NCI-H2171 (cell line): ENCODE data around the gene GSTM2.

Experiments used
- DNase-seq: peaks from one replicate; lab custom pipeline; 2025; lab: John Stamatoyannopoulos, UW

Gene GSTM2

DNA sequence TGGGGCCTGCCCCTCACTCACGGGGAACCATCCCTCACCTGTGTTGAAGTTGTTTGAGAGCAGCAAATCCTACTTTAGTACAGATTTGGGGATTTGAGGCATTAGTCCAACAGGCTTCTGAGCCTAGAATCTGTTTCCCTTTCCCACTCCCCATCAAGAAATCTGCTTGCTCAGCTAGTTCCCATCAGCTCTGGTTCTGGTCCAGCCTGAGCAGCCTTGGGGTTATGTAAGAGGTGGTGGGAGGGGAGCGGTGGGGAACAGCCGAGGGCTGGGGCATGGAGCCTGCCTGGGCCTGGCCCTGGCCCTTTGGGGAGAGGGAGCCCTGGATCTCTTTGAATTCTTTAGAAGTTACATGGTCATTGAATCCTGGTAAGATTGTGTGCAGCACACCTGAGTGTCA lies 48.3 kb downstream of the GSTM2 start:
- no peak for DNase-seq

DNA sequence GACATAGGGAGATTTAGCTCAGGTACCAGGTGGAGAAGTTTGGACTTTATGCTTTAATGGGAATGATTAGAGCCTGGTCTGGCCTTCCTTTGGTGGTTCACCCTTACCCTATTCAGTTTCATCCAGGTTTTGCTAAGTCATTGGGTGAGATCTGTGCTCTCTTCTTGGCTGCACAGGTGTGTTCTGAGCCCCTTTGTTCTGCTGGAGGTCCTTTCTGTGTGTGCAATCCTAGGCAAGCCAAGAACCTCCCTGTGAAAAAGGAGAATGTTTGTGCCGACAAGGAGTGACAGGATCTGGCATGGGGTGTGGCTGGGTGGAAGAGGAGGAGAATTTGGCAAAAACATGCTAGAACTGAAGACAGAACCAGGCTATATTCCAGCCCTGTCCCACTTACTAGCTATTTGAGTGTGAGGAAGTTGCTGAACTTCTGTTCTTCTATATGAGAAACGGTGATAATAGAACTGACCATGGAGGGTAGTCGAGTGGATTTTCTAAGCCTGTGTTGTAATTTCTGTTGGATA lies 48.8 kb downstream of the GSTM2 start:
- no peak for DNase-seq

DNA sequence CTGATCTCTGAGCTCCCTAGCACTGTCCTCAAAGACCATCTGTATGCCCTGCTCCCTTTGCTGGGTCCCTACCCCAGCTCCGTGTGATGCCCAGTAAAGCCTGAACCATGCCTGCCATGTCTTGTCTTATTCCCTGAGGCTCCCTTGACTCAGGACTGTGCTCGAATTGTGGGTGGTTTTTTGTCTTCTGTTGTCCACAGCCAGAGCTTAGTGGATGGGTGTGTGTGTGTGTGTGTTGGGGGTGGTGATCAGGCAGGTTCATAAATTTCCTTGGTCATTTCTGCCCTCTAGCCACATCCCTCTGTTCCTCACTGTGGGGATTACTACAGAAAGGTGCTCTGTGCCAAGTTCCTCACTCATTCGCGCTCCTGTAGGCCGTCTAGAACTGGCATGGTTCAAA lies 49.9 kb downstream of the GSTM2 start:
- no peak for DNase-seq

DNA sequence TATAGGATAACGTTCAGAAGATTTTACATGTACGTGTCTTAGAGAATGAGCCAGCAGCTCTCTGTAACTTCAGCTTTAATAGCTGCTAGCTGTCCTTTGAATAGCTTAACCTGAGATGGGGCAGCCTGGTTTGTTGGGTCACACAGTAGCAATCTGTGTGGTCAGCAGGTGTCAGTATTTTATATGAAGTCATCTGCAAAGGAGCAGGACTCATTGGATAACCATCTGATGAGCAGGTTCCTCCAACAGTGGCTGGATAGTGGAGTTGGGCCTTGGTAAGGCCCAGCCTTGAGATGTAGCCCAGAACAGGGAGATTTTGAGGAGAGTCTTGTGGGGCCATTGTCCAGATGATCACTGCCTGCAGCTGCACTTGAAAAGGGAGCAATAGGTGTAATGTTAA lies 50.6 kb downstream of the GSTM2 start:
- no peak for DNase-seq

DNA sequence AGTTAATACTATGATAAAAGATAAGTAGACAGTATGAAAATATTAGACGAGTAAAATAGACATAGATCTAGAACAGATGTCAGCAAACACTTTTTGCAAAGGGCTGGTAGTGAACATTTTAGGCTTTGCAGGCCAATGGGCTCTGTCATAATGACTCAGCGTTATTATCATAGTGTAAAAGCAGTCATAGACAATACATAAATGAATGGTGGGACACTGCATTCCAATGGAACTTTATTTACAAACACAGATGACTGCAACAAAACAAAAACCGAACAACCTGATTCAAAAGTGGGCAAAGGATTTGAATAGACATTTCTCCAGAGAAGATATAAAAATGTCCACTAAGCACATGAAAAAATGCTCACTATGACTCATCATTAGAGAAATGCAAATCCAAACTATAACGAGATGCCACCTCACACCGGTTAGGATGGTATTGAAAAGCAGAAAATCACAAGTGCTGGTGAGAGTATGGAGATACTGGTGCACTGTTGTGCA lies 51.5 kb downstream of the GSTM2 start:
- no peak for DNase-seq

DNA sequence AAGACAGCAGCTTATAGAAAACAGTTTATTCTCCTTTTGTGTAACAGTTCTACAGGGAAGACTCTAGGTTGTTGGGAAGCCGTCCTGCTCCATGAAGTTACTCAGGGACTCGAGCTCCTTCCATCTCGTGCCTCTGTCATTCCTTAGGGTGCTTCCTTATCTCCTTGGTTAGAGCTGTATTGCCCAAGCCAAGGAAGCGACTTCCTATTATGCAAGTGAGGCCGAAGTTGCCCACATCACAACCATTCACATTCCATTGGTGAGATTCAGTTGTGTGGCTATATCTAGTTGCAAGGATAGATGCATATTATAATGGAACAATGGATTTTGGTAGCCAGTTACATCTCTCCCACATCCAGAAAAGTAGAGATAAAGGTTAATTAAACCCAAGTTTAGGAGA lies 53.2 kb downstream of the GSTM2 start:
- DNase-seq: no peak

DNA sequence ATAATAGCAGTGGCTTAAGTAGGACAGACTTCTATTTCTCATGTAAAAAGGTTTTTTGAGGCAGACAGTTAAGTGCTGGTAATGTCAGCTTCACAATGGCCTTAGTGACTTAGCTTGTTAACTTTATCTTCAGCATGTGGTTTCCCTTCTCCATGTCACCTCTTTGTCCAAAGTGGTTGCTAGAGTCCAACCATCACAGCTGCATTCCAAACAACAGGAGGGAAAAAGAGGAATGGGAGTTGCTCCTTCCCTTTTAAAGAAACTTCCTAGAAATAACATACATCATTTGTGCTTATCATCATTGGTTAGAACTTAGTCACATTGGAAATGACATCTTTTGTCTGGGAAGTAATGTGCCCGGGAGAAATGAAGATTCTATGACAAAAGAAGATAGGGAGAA lies 54.1 kb downstream of the GSTM2 start:
- no peak for DNase-seq

DNA sequence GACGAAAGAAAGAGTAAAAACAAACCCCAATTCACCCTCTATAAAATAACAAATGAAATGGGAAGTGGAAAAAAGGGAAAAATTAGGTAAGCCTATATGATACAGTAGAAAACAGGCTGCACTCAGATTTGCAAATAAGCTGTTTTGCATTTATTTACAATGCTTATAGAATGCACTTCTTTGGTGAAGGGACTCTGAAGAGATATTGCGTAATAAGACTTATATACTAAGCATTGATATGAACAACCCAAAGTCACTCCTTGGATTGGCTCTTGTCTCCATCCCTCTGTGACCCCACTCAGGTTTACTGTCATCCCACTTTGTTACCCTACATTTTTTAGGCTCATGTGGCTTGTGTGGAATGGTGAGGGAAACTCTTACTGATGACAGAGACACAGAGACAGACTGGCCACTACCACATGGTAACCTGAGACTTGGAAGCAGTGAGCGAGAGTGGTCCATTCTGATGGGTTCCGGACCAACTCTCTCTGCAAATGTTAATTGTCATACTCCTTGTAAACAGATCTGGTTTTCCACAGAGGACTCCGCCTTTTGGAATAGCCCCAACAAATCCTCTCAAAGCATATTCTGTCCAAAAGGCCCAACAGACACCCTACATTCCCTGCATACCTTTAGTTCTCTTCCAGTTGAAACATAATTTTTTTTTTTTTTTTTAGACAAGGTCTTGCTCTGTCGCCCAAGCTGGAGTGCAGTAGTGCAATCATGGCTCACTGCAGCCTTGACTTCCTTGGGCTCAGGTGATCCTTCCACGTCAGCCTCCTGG lies 55.2 kb downstream of the GSTM2 start:
- no peak for DNase-seq
